GM19397 (cell line): ENCODE results near the gene PATJ.
"Not testable (repeated sequence)": the region's sequence is repeated elsewhere in the genome, so short reads cannot be mapped to it uniquely, and the experiment has no call there.

Experiments
- ATAC-seq: cut with Tn5 transposase; IDR thresholded peaks from one replicate; pipeline ENCODE4 v1.9.1; 2021; ENCODE audit warnings: mild to moderate bottlenecking, moderate library complexity; ENCODE audit not compliant: unreplicated experiment

The PATJ gene

GRCh38 chr1:62139410-62139809, 397.1 kb downstream of the PATJ start:
- ATAC-seq: no peak

GRCh38 chr1:62140666-62141065, 398.4 kb downstream of the PATJ start:
- no peak for ATAC-seq

GRCh38 chr1:62142496-62142895, 400.2 kb downstream of the PATJ start:
- no peak for ATAC-seq

- ATAC-seq: no peak
These were observed 402.1 kb downstream of the PATJ start for GRCh38 chr1:62144238-62144831.

- ATAC-seq: no peak
These were observed 417.7 kb downstream of the PATJ start for GRCh38 chr1:62159940-62160348.

GRCh38 chr1:62161711-62162110, 419.4 kb downstream of the PATJ start:
- no peak for ATAC-seq

GRCh38 chr1:62170380-62170779, 428.1 kb downstream of the PATJ start:
- not testable (repeated sequence) for ATAC-seq

- no peak for ATAC-seq
These were observed 433.4 kb downstream of the PATJ start for GRCh38 chr1:62175568-62176179.

- ATAC-seq: no peak
These were observed 434.5 kb downstream of the PATJ start for GRCh38 chr1:62176597-62177312.

GRCh38 chr1:62177621-62178020, 435.3 kb downstream of the PATJ start:
- no peak for ATAC-seq

- ATAC-seq: no peak
These were observed 436.1 kb downstream of the PATJ start for GRCh38 chr1:62178372-62178771.

GRCh38 chr1:62180054-62180453, 437.8 kb downstream of the PATJ start:
- ATAC-seq: not testable (repeated sequence)

- ATAC-seq: no peak
These were observed 438.4 kb downstream of the PATJ start for GRCh38 chr1:62180639-62181038.

GRCh38 chr1:62181532-62181931, 439.3 kb downstream of the PATJ start:
- ATAC-seq: no peak

- not testable (repeated sequence) for ATAC-seq
These were observed 439.9 kb downstream of the PATJ start for GRCh38 chr1:62182157-62182556.

- not testable (repeated sequence) for ATAC-seq
These were observed 441.1 kb downstream of the PATJ start for GRCh38 chr1:62183164-62184020.

- ATAC-seq: no peak
These were observed 442.1 kb downstream of the PATJ start for GRCh38 chr1:62184336-62184735.

GRCh38 chr1:62185233-62185632, 443.0 kb downstream of the PATJ start:
- not testable (repeated sequence) for ATAC-seq

GRCh38 chr1:62185677-62186076, 443.4 kb downstream of the PATJ start:
- ATAC-seq: no peak

GRCh38 chr1:62187548-62187947, 445.3 kb downstream of the PATJ start:
- ATAC-seq: no peak

- ATAC-seq: no peak
These were observed 445.8 kb downstream of the PATJ start for GRCh38 chr1:62188111-62188510.
